H54 (cell line): ENCODE data around the gene RGS3.

Experiments
- DNase-seq: peaks from one replicate; pipeline ENCODE4 v3.0.0; 2011; ENCODE audit warnings: low spot score, mixed read lengths; ENCODE audit not compliant: insufficient read length
- FAIRE-seq: peaks from 3 replicates; lab custom pipeline; 2011; peaks lifted over from hg19 to GRCh38; lab: Jason Lieb, UNC
- POLR2A ChIP-seq: IDR thresholded peaks from 2 replicates; pipeline ENCODE4 v1.6.1; 2011; ENCODE audit warnings: low read depth, mild to moderate bottlenecking, low read length

The RGS3 gene

GRCh38 chr9:113516840-113517577, 53.5 kb downstream of the RGS3 start:
- DNase-seq (no peak), FAIRE-seq (no peak)
- no peak for TF ChIP-seq POLR2A

- TF ChIP-seq POLR2A: no peak
- DNase-seq (no peak), FAIRE-seq (peak; percentile 85)
Observed at GRCh38 chr9:113519426-113520108, 56.0 kb downstream of the RGS3 start.

- no peak for TF ChIP-seq POLR2A
- peak; percentile 50 for DNase-seq
- FAIRE-seq: no peak
Observed at GRCh38 chr9:113520109-113520642, 56.6 kb downstream of the RGS3 start.

GRCh38 chr9:113521693-113522255, 58.2 kb downstream of the RGS3 start:
- no peak for TF ChIP-seq POLR2A
- no peak for DNase-seq
- FAIRE-seq: no peak

GRCh38 chr9:113522419-113522818, 58.9 kb downstream of the RGS3 start:
- FAIRE-seq (no peak), DNase-seq (no peak)
- TF ChIP-seq POLR2A: no peak

GRCh38 chr9:113522858-113523257, 59.3 kb downstream of the RGS3 start:
- no peak for FAIRE-seq
- no peak for DNase-seq
- no peak for TF ChIP-seq POLR2A

GRCh38 chr9:113523421-113524141, 60.1 kb downstream of the RGS3 start:
- DNase-seq: no peak
- no peak for FAIRE-seq
- no peak for TF ChIP-seq POLR2A

GRCh38 chr9:113524468-113524867, 60.9 kb downstream of the RGS3 start:
- DNase-seq (no peak), FAIRE-seq (no peak)
- no peak for TF ChIP-seq POLR2A

- DNase-seq (no peak), FAIRE-seq (no peak)
- TF ChIP-seq POLR2A: no peak
Observed at GRCh38 chr9:113525205-113525604, 61.7 kb downstream of the RGS3 start.

GRCh38 chr9:113525831-113526230, 62.3 kb downstream of the RGS3 start:
- no peak for TF ChIP-seq POLR2A
- FAIRE-seq (no peak), DNase-seq (no peak)

- TF ChIP-seq POLR2A: no peak
- FAIRE-seq (no peak), DNase-seq (no peak)
Observed at GRCh38 chr9:113526231-113526746, 62.8 kb downstream of the RGS3 start.

- no peak for DNase-seq
- no peak for TF ChIP-seq POLR2A
- no peak for FAIRE-seq
Observed at GRCh38 chr9:113526841-113527240, 63.3 kb downstream of the RGS3 start.

- no peak for FAIRE-seq
- no peak for TF ChIP-seq POLR2A
- DNase-seq: no peak
Observed at GRCh38 chr9:113528088-113528487, 64.6 kb downstream of the RGS3 start.
